GM19467 (cell line): ENCODE measurements around the gene ADIPOR2.

Experiments used
- ATAC-seq: cut with Tn5 transposase; IDR thresholded peaks from one replicate; pipeline ENCODE4 v1.9.1; 2021; ENCODE audit warnings: mild to moderate bottlenecking, moderate library complexity; ENCODE audit not compliant: unreplicated experiment

Gene ADIPOR2

DNA sequence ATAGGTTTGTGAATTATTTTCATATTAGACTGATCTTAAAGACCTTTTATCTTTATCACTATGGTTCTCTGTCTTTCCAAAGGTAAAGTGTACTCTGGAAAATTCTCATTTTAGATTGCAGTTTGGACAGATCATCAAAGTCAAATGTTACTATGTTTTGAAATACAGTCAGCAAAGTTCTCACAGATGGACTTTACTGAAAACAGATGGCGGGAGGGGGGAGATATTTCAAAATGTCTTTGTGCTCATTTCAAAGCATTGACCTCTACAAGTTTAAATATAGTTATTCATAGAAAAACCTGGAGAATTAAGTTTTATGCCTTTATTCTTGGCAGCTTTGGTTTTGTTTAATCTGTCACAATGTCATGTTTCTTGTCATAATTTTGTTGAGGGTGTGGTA lies 77.7 kb downstream of the ADIPOR2 start:
- no peak for ATAC-seq

DNA sequence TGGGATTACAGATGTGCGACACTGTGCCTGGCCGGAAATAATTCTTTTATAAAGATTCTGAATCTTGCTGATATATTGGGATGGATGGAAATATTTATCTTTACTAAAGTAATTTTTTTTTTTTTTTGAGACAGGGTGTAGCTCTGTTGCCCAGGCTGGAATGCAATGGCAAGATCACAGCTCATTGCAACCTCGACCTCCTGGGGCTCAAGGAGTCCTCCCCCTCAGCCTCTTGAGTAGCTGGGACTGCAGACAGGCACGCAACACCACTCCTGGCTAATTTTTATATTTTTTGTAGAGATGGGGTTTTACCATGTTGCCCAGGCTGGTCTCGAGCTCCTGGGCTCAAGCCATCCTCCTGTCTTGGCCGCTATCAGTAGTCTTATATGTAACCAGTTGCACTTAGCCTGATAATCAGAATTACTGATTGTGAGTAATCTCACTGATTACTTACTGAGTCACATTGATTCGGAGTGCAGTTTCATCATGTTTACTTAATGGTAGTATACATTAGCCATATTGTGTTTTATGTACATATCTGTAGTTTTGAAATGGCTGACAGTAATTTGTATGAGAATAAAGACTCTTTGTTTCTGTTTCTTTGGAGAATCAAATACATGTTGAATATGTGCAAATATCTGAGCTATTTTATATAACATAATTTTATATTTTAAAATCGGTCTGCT lies 79.1 kb downstream of the ADIPOR2 start:
- no peak for ATAC-seq

- ATAC-seq: no peak
These were observed 83.2 kb downstream of the ADIPOR2 start for GRCh38 chr12:1773937-1774655.

GRCh38 chr12:1776170-1776921 lies 85.5 kb downstream of the ADIPOR2 start:
- no peak for ATAC-seq

DNA sequence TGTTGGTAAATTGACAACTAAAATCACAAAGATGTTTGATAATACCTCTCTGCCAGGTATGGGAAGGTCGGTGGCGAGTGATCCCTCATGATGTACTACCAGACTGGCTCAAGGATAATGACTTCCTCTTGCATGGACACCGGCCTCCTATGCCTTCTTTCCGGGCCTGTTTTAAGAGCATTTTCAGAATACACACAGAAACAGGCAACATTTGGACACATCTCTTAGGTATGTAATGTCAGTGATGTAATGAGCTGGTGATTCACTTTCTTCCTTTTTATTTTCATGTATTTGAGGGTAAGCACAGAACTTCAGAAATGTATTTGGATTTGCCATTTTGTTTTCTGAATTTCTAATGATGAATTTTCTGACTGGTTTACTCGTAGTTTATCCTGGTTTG lies 86.9 kb downstream of the ADIPOR2 start:
- ATAC-seq: no peak

DNA sequence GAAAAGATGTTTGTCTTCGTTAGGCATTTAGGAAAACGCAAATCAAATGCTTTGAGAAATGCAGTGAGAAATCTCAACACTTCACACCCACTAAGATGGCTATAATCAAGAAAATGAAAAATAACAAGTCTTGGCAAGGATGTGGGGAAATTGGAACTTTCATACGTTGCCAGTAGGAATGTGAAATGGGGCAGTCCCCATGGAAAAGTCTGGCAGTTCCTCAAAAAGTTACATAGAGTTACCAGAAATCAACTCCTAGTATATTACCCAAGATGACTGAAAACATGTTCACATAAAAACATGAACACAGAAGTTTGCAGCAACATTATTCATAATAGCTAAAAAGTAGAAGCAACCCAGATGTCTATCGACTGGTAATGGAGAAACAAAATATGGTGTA lies 88.0 kb downstream of the ADIPOR2 start:
- ATAC-seq: no peak

DNA sequence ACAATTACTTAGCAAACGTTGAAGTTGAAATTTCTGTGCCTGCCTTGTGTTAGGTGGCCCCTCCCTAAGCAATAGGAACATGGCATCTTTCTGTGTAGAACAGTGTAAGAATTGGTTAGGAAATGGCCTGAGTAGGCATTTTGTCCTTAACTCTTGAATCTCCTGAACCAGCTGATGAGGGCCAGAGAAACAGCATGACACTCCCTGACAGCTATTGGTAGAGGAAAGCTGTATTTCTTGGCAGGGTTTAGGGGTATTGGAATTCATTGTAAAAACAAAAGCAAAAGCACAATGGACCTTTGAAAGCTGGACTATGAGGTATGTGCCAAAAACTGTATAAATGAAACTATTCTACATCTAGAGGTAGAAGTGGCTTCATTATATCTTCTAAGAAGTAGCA lies 88.9 kb downstream of the ADIPOR2 start:
- ATAC-seq: no peak

DNA sequence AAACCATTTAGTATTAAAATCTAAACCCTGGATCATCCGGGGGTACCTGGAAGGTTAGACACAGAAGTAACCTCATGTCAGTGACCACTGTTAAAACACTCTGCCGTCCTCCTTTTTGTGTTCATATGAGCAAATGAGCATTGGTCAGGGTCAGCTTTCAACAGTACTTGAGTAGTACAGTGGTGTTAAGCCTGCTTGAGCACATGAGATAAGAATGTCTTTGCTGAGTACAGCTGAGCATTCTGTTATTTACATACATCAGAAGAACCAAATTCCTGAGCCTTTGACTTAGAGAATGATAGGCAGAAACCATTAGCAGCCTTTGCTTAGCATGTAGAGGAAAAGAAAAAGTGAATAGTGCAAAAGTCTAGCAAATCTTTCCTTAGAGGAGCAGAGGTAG lies 90.9 kb downstream of the ADIPOR2 start:
- no peak for ATAC-seq

GRCh38 chr12:1782215-1782614 lies 91.3 kb downstream of the ADIPOR2 start:
- ATAC-seq: no peak

DNA sequence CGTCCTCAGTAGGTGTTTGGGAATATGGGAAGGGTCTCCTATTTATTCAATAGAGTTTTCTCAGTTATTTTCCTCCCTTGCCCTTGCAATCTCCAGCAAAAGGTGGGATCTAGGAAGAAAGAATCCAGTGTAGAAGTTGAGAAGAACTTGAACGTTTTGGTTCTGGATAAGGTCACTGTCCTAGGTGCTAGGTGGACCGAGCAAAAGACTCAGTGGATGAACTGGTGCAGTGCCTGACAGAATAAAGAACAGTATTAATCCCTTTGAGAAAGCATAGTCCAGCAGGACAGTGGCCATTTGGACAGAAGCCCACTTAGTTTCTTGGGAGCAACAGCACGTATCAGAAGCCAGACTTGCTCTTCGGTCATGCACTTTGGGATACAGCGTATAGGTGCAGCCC lies 96.8 kb downstream of the ADIPOR2 start:
- no peak for ATAC-seq

DNA sequence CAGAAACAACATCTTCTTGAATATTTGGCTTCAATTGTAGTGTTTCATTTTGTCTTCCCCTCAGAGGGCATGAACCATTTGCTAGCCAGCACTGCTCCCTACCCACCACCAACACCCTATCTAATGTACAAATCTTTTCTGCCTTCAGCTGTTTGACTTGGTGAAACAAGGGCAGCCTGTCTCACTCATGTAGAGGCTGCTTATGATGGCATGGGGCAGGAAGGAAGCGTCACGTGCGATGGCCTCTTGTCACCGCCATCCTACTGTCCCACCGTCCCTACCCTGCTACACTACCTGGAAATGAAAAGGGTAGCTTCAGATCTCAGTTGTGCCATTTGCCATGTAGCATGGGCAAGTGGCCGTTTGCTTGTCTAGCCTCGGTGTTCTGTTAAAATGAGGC lies 99.6 kb downstream of the ADIPOR2 start:
- ATAC-seq: no peak

GRCh38 chr12:1791104-1791841 lies 100.4 kb downstream of the ADIPOR2 start:
- no peak for ATAC-seq

DNA sequence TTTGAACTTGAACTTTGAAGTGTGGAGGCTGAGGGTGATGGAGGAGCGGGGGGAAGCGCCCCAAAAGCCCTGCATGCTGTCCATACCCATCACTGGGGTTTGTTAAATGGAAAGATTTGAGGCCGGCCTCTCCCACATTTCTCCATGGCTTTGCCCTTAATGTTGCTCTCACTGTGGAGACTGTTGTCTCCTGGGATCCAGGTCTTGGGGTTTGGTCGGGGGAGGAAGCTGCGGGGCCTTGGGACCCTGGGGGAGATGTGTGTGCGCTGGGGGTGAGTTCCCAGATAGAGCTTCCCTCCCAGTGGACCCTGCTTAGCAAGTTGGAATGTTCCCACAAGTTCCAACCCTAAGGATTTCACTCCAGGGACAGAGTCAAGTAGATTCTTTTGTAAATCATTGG lies 101.5 kb downstream of the ADIPOR2 start:
- ATAC-seq: no peak

DNA sequence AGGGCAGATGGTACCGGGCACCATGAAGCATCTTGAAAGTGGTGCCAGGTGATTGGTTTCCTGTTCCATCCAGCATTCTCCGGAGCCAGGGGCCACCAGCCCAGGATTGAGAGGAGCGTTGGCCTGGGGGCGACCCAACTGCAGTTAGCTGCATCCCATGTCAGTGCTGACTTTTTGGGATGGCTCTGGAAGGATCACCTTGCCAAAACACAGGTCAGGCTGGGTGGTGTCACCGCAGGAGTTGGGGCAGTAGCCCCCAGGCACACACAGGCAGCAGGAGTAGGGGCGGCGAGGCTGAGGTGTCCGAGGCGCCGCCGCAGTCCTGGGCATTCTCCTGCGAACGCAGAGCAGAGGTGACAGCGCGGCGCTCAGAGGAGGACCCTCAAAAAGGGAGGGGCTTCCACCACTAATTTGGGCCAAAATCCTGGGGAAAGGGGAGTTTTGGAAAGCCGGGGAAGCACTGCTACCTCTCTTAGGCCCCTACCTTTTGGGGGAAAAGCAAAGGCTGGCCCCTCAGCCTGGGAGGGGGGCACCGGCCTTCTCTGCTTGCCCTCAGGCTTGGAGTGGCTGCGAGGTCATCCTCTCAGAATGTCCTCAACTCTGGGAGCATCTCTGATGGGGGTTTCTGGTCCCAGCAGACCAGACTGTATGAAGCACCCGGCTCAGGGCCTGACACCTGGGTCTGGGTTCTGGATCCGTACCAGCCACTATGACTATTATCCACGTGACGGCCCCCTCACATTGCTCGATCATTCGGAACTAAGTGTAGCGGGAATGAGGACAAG lies 102.7 kb downstream of the ADIPOR2 start:
- ATAC-seq: no peak

- no peak for ATAC-seq
These were observed 103.7 kb downstream of the ADIPOR2 start for GRCh38 chr12:1794440-1795090.

GRCh38 chr12:1795221-1795784 lies 104.4 kb downstream of the ADIPOR2 start:
- no peak for ATAC-seq

- peak; percentile 84 for ATAC-seq
These were observed 105.1 kb downstream of the ADIPOR2 start for GRCh38 chr12:1795785-1796514.

DNA sequence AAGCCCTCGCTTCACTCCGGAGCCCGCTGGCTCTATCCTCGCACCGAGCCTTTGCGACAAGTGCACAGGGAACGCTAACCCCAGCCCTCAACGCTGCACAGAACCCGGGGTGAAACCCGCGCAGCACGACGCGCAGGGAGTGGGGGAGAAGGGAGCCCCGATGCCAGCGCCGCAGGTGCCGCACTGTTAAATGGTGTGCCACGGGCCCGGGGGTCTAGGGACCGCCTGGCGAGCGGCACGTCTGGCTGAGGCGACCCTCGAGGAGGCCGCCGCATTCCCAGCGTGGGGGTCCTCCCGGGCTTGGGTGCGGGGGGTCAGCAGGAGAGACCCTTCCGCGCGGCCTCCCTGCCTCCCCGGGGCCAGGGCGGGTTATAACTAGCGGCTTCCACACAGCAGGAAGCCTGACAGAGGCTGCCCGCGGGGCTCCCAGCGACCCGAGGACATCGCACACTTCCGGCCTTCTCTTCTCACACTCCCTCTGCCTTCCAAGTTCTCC lies 105.7 kb downstream of the ADIPOR2 start:
- peak; percentile 22 for ATAC-seq
